Inferior parietal cortex (tissue), 1 donor: ENCODE measurements around the gene RAB30.
A peak's percentile ranks its signal among the peaks of the same experiment; 100 is the strongest.

ENCODE experiments used
- DNase-seq: peaks from one replicate; pipeline ENCODE4 v3.0.0-alpha.2; 2016; ENCODE audit errors: extremely low spot score

The RAB30 gene

GRCh38 chr11:83071567-83072349, at the start of gene RAB30:
RAB30 (minus strand) TSS chr11:83071897; CDS start chr11:82997316, 74,581 bp downstream.
- DNase-seq: peak; percentile 100

GRCh38 chr11:83120327-83120726, 48.6 kb upstream of the RAB30 start:
- DNase-seq: no peak

- no peak for DNase-seq
These were observed 47.5 kb upstream of the RAB30 start for GRCh38 chr11:83119216-83119615.

GRCh38 chr11:83118814-83119213, 47.1 kb upstream of the RAB30 start:
- no peak for DNase-seq

- DNase-seq: no peak
These were observed 44.4 kb upstream of the RAB30 start for GRCh38 chr11:83116015-83116641.

- no peak for DNase-seq
These were observed 43.9 kb upstream of the RAB30 start for GRCh38 chr11:83115551-83115950.

- no peak for DNase-seq
These were observed 43.3 kb upstream of the RAB30 start for GRCh38 chr11:83115026-83115425.

- no peak for DNase-seq
These were observed 41.2 kb upstream of the RAB30 start for GRCh38 chr11:83112886-83113285.

- DNase-seq: no peak
These were observed 33.5 kb upstream of the RAB30 start for GRCh38 chr11:83105168-83105567.

- DNase-seq: no peak
These were observed 31.1 kb upstream of the RAB30 start for GRCh38 chr11:83102834-83103233.

- no peak for DNase-seq
These were observed 25.9 kb upstream of the RAB30 start for GRCh38 chr11:83097429-83098075.

- no peak for DNase-seq
These were observed 21.9 kb upstream of the RAB30 start for GRCh38 chr11:83093634-83094033.

- DNase-seq: no peak
These were observed 21.0 kb upstream of the RAB30 start for GRCh38 chr11:83092488-83093384.

GRCh38 chr11:83088965-83089364, 17.3 kb upstream of the RAB30 start:
- DNase-seq: no peak

GRCh38 chr11:83087035-83087434, 15.3 kb upstream of the RAB30 start:
- no peak for DNase-seq

GRCh38 chr11:83079820-83080219, 8.1 kb upstream of the RAB30 start:
- DNase-seq: no peak

- DNase-seq: no peak
These were observed 6.6 kb upstream of the RAB30 start for GRCh38 chr11:83078269-83078668.

GRCh38 chr11:83073884-83074283, 2.2 kb upstream of the RAB30 start:
- DNase-seq: no peak

GRCh38 chr11:83073258-83073657, 1.6 kb upstream of the RAB30 start:
- DNase-seq: no peak

- no peak for DNase-seq
These were observed 899 bp upstream of the RAB30 start for GRCh38 chr11:83072350-83073242.
